Stimulated activated CD4-positive, alpha-beta T cell treated with anti-CD3 and anti-CD28 coated beads, TNF-alpha, amount 100 ng/mL, for 1 hour (primary cell): Measurements from ENCODE around the gene UNC5C.
"Not testable (repeated sequence)": the region's sequence is repeated elsewhere in the genome, so short reads cannot be mapped to it uniquely, and the experiment has no call there.

Source experiments
- DNase-seq, 3 donors: peaks; one replicate each; pipeline ENCODE4 v3.0.0-alpha.2; 2020; ENCODE audit warnings: low read depth in 3 of 3, low spot score in 1 of 3

UNC5C gene

GRCh38 chr4:95183656-95184408, 364.9 kb downstream of the UNC5C start:
- DNase-seq, result no peak

- DNase-seq, result no peak
Observed at GRCh38 chr4:95181996-95182306, 366.8 kb downstream of the UNC5C start.

- no peak for DNase-seq
Observed at GRCh38 chr4:95181243-95181995, 367.4 kb downstream of the UNC5C start.

- no peak for DNase-seq
Observed at GRCh38 chr4:95180531-95181242, 368.1 kb downstream of the UNC5C start.

DNA sequence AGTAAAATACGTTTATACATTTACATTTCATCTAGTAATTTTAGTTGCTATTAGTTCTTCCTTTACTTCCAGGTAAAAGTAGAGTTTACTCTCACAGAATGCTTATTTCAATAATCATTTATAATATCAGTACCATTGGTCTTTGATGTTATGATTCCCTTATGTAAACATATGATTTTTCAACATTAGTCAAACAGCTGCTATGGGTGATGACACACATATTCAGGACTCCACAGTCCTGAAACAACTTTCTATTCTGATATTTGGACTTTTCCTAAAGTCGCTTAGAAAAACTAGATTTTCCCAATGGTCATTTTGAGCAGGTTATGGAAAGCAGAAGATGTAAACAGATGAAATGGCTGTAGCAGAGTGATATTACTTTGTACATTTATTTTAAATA, 369.8 kb downstream of the UNC5C start:
- no peak for DNase-seq

DNA sequence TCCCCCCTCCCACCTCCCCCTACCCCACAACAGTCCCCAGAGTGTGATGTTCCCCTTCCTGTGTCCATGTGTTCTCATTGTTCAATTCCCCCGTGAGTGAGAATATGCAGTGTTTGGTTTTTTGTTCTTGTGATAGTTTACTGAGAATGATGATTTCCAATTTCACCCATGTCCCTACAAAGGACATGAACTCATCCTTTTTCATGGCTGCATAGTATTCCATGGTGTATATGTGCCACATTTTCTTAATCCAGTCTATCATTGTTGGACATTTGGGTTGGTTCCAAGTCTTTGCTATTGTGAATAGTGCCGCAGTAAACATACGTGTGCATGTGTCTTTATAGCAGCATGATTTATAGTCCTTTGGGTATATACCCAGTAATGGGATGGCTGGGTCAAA, 377.4 kb downstream of the UNC5C start:
- DNase-seq, result not testable (repeated sequence)

DNA sequence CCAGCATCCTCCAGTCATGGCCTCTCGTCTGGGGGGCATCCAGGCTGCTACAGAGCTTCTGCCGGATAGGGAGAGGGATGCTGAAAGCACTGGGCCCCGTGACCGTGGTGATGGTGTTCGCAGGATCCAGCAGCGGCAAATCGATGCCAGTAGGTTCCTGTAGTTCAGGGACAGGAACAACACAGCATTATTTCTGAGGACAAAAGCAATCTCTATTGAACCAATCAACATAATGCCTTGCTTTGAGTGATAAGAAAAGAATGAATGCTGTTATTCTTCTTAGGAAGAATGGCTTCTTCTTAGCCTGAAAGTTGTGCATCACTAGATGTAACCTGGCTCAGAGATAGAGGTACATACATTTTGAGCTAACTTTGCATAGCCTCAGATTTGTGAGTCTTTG, 378.6 kb downstream of the UNC5C start:
- DNase-seq, result no peak

DNA sequence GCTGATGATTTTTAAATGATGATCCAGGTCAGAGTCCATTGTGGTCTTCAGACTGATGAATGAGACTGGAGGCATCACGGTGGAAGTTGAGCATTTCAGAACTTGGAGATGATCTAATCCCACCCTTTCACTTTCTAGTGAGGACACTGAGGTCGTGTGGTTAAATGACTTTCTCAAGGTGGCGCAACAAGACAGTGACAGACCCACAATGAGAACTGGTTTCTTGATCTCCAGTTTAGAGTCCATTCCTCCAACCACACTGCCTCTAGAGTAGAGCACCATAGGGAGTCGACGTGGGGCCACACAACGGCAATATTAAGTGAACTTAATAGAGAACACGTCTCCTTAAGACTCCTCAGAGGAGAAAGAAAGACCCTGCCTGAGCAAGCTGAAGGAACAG, 381.0 kb downstream of the UNC5C start:
- DNase-seq, result no peak

GRCh38 chr4:95165926-95166524, 382.7 kb downstream of the UNC5C start:
- DNase-seq, result no peak

DNA sequence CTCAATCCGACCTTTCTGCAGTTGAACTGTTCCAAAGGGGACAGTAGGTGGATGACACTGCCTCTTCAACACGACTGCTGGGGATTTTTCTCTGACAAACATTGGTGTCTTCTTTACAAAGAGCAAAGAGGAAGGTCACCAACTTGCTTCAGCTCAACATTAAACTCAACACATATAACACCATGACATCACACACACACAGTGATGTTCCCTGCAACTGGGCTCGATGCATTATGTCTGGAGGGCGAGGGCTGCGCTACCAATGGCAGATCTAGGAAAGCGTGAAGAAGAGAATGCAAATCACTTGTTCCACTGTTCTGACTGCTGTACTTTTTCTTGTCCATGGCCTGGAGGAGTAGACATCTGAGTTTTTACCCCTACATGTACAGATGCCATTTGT, 385.9 kb downstream of the UNC5C start:
- no peak for DNase-seq

DNA sequence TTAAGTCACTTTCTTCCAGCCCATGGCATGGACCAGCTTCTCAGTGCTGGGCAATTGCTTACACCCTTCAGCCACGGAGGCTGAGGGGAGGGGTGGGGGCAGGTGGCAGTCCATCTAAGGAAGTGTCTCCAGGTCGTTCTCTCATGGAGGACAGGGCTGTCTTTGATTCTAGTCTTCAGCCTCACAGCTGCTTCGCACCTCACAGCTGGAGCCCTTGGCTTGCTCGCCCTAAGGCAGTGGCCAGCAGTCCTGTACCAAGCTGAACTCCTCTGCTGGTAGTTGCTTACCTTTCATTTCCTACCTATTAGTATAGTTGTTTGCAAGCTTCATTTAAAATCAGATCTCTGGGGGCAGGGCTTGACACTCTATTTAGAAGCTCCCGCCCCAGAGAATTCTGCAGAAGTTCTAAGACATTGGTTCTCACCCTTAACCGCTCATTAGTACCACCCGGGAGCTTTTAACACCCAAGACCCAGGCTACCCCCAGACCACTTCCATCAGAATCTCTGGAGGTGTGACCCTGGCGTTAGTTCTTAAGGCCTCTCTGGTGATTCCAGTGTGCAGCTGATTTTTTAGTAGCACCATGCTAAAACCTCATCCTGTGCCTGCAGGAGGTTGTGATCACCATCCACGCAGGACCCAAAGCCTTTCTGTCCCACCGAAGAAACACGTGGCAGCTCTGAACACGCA, 386.8 kb downstream of the UNC5C start:
- no peak for DNase-seq

GRCh38 chr4:95159384-95159783, 389.4 kb downstream of the UNC5C start:
- no peak for DNase-seq

DNA sequence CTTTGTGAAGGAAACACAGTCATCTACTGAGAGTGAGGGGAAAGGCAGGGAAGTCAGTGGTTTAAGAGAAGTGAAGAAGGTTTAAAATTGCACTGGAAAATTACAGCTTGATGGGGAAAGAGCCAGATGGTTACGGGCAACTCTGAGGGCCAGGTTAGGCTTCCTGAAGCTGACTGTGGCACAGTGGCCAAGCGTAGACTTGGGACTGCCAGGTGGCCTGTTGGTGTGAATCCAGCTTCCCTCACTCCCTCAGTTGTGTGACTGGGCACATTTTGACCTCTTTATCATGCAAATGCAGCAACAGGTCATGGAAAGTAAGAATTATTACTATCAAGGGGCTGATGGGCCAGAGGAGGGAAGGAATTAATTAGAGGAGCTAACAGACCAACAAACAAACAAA, 390.1 kb downstream of the UNC5C start:
- DNase-seq, result no peak

DNA sequence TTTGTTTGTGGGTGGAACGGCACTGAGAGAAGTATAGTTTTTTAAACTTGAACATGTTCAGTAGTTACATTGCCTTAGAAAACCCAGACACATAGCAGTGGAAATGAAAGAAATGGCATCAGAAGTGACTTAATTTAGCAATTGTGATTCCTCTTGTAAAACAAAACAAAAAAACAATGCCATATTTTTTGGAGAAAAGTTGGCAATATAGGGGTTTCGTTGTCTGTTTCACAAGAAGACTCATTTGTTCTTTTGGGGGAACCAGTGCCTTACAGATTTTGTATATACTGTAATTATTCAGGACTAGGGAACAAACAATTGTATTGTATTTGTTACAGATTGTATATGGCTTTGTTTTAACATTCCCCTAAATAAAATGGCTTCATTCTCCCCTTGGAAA, 390.7 kb downstream of the UNC5C start:
- no peak for DNase-seq

DNA sequence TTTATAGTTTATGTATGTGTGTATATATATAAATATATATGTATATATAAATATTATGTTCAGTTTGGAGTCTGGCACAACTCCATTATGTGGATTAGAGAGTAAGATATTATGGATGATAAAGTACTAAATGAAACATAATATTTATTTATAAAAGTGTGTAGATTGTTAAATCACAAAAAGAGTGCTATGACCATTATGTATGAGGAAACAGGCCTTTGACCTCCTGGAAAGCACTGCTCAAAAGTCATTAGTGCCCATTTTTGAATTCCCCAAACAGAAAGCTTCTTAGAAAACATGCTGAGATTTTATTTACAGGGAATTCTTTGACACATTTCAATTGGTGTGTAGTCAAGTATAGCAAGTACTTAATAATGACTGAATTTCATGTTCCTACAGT, 391.2 kb downstream of the UNC5C start:
- no peak for DNase-seq

DNA sequence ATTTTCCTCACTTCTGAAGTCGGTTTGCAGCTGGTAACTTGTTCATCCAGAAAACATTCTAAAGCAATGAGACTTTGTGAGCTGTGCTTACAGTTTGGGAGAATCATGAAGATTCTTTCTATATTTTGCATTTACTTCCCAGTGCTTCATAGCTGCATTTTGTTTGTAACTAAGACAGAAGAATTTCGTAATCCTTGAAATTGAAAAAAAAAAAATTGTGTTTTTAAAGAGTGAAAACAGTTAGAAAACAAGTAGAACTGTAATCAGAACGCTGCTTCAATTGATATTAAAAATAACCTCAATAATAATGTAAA, 392.4 kb downstream of the UNC5C start:
- no peak for DNase-seq

- no peak for DNase-seq
Observed at GRCh38 chr4:95155759-95156451, 392.9 kb downstream of the UNC5C start.

DNA sequence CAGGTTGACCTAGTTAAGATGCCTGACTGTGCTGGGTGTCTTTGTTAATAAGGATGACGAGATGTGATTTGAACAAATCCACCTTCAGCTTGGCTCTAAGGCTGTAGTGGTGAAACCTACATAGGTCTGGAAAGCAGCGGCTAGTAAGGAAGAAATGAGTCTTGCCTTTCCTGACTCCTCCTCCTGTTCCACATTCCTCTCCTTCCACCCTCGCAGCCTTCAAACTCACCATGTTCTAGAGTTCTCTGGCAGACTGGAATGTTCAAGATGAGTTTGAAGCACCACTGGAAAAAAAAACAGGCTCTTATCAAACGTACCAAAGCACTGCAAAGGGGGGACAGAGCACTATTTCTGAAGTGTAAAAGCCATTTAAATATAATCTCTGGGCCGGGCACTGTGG, 395.6 kb downstream of the UNC5C start:
- DNase-seq, result no peak

- no peak for DNase-seq
Observed at GRCh38 chr4:95151255-95151654, 397.5 kb downstream of the UNC5C start.

GRCh38 chr4:95142932-95143331, 405.8 kb downstream of the UNC5C start:
- no peak for DNase-seq

GRCh38 chr4:95141361-95141760, 407.4 kb downstream of the UNC5C start:
- DNase-seq, result no peak
